ENCODE results near the gene SIRPG. TPM values are rescaled to one million over a fixed set of nuclear protein-coding genes. Genes with fewer than 3 reads are reported as not detected.

The SIRPG gene
- total and polyA plus RNA-seq, 10 of the 15 experiments (the other 5 are each of a cell fraction or from before 2014, with no cell fraction given) = 1.1 to 13.0 (median 4.1) TPM

GRCh38 chr20:1706079-1706478 is 48.5 kb upstream of the SIRPG start (continued):
- TF ChIP-seq SPI1 (IDR thresholded peaks at IDR 0.05; ENCODE audit: borderline replicate concordance, insufficient read depth, low read depth, low read length) (no peak), SIX5 (IDR thresholded peaks at IDR 0.05; ENCODE audit: low read depth, low read length, severe bottlenecking) (no peak), RBBP5 (conservative IDR thresholded peaks at IDR 0.05) (no peak), BRCA1 (IDR thresholded peaks at IDR 0.05; ENCODE audit: low read depth, low read length) (no peak)

- Histone ChIP-seq H3K4me1 (ENCODE audit: control insufficient read depth, insufficient read depth, low read length) (peaks cover 2% of the 10 kb centered on the region), H3K79me2 (ENCODE audit: control insufficient read depth, insufficient read depth, low read length) (no peaks in the 10 kb centered on the region), H4K20me1 (ENCODE audit: control insufficient read depth, insufficient read depth) (no peaks in the 10 kb centered on the region), H2AFZ (ENCODE audit: control insufficient read depth, low read depth, low read length) (no peak overlapping the region), H3K27me3 (replicated peaks in 1 of 2; ENCODE audit: control insufficient read depth in 2 of 2, insufficient read depth in 2 of 2, low read length in 1 of 2) (no peaks in the 10 kb centered on the region; a peak in 1 of 4 replicates), H3K9me3 (replicated peaks; ENCODE audit: control insufficient read depth, insufficient read depth, low read length) (no peaks in the 10 kb centered on the region), H3K27ac (ENCODE audit: control insufficient read depth, insufficient read depth) (no peak overlapping the region), H3K4me3 (no peak overlapping the region), H3K9ac (ENCODE audit: control insufficient read depth, insufficient read depth, low read length) (no peak overlapping the region), H3K36me3 (ENCODE audit: control insufficient read depth in 2 of 2, insufficient read depth in 2 of 2, low read length in 1 of 2) (no peaks in the 10 kb centered on the region), H3K4me2 (ENCODE audit: control insufficient read depth, insufficient read depth) (no peak overlapping the region)
- SMC1A ChIA-PET (ENCODE audit: uncharacterized antibody, unreplicated experiment) = interaction anchor here (0.8 kb wide), 1 partner anchor 160 kb away, joined by 3 read pairs; no protein-coding TSS in a partner anchor
- POLR2A ChIA-PET = no interaction called here
- ATAC-seq = no peak
- no peak for FAIRE-seq
- CTCF ChIA-PET = no interaction called here
- no TSS peak for BruUV-seq (replicated peaks)
- TF ChIP-seq CBFB (IDR thresholded peaks at IDR 0.05; ENCODE audit: low read depth) = no peak
- TF ChIP-seq PAX5 (IDR thresholded peaks at IDR 0.05; ENCODE audit: borderline replicate concordance, low read depth, low read length) = no peak
- RAD21 ChIA-PET (ENCODE audit: unreplicated experiment) = no interaction called here
- 30% methylated on average over 2 of the region's 2 CpGs for WGBS (ENCODE audit: insufficient coverage, insufficient replicate concordance, low lambda C conversion rate, missing lambda C conversion rate)
- DNase-seq (ENCODE audit: low read depth, low spot score) = no peak
- intact Hi-C loops (cut with micrococcal nuclease; ENCODE audit: unreplicated experiment) (no loop called here), in situ Hi-C loops (cut with MboI) (no loop called here)
Observed at GRCh38 chr20:1702855-1703254, 45.3 kb upstream of the SIRPG start.

GRCh38 chr20:1702328-1702727 is 44.7 kb upstream of the SIRPG start:
- DNase-seq (ENCODE audit: low read depth, low spot score) (no peak), ATAC-seq (no peak), FAIRE-seq (no peak)
- 52% methylated on average over 2 of the region's 2 CpGs for WGBS (ENCODE audit: insufficient coverage, insufficient replicate concordance, low lambda C conversion rate, missing lambda C conversion rate)
- TF ChIP-seq SPI1 (IDR thresholded peaks at IDR 0.05; ENCODE audit: borderline replicate concordance, insufficient read depth, low read depth, low read length) = no peak
- no peak for TF ChIP-seq HDAC2 (IDR thresholded peaks at IDR 0.05)
- TF ChIP-seq SKIL (IDR thresholded peaks at IDR 0.05; ENCODE audit: low read depth, poor library complexity, severe bottlenecking) = no peak
- peak; percentile 59 for TF ChIP-seq RUNX3 (IDR thresholded peaks at IDR 0.05; ENCODE audit: low read length)
- no peak for TF ChIP-seq BHLHE40 (IDR thresholded peaks at IDR 0.05; ENCODE audit: borderline replicate concordance in 1 of 2, low read depth in 2 of 2, low read length in 1 of 2)
- intact Hi-C loops (cut with micrococcal nuclease; ENCODE audit: unreplicated experiment) = no loop called here
- H3K27me3 ChIP-seq (replicated peaks in 1 of 2; ENCODE audit: control insufficient read depth in 2 of 2, insufficient read depth in 2 of 2, low read length in 1 of 2) = no peaks in the 10 kb centered on the region; a peak in 1 of 4 replicates
- H3K9me3 ChIP-seq (replicated peaks; ENCODE audit: control insufficient read depth, insufficient read depth, low read length) = no peaks in the 10 kb centered on the region
- no peak overlapping the region for H3K9ac ChIP-seq (ENCODE audit: control insufficient read depth, insufficient read depth, low read length)
- no peak overlapping the region for H3K27ac ChIP-seq (ENCODE audit: control insufficient read depth, insufficient read depth)
- ChIA-PET POLR2A (no interaction called here), CTCF (no interaction called here), RAD21 (ENCODE audit: unreplicated experiment) (no interaction called here), SMC1A (ENCODE audit: uncharacterized antibody, unreplicated experiment) (interaction anchor here (0.8 kb wide), 1 partner anchor 160 kb away, joined by 3 read pairs; no protein-coding TSS in a partner anchor)
- in situ Hi-C loops (cut with MboI) = no loop called here
- H4K20me1 ChIP-seq (ENCODE audit: control insufficient read depth, insufficient read depth) = no peaks in the 10 kb centered on the region
- H3K4me1 ChIP-seq (ENCODE audit: control insufficient read depth, insufficient read depth, low read length) = no peaks in the 10 kb centered on the region
- no peak overlapping the region for H3K4me3 ChIP-seq
- H3K4me2 ChIP-seq (ENCODE audit: control insufficient read depth, insufficient read depth) = no peak overlapping the region
- H3K36me3 ChIP-seq (ENCODE audit: control insufficient read depth in 2 of 2, insufficient read depth in 2 of 2, low read length in 1 of 2) = no peaks in the 10 kb centered on the region
- H3K79me2 ChIP-seq (ENCODE audit: control insufficient read depth, insufficient read depth, low read length) = no peaks in the 10 kb centered on the region
- BruUV-seq (replicated peaks) = no TSS peak
- no peak overlapping the region for H2AFZ ChIP-seq (ENCODE audit: control insufficient read depth, low read depth, low read length)

Data from GM12878 (cell line).